22Rv1 (cell line): ENCODE results near the gene KIF22.

Experiments used
- CTCF ChIP-seq: fragments of 450-650 bp; IDR thresholded peaks from 2 replicates; pipeline ENCODE4 v1.5.1; 2017; ENCODE audit warnings: mild to moderate bottlenecking
- ZFX ChIP-seq: fragments of 450-650 bp; IDR thresholded peaks from 2 replicates; pipeline ENCODE4 v1.6.1; 2017; ENCODE audit warnings: antibody characterized with exemption, borderline replicate concordance

GRCh38 chr16:29744541-29745101, 45.9 kb upstream of the KIF22 start:
- no peak for TF ChIP-seq CTCF
- TF ChIP-seq ZFX = no peak
